HepG2 (cell line): ENCODE results near the gene TARS3. TPM values are rescaled to one million over a fixed set of nuclear protein-coding genes. Genes with fewer than 3 reads are reported as not detected.

Source experiments
- AHR ChIP-seq: IDR thresholded peaks from 2 replicates; pipeline ENCODE4 v1.6.1; 2018; ENCODE audit warnings: missing genetic modification reagents, missing compliant biosample characterization
- BHLHE40 ChIP-seq: IDR thresholded peaks from 2 replicates; pipeline ENCODE4 v1.6.1; 2011; ENCODE audit warnings: low read length, improper control_type of control experiment
- CHD2 ChIP-seq: IDR thresholded peaks from 2 replicates; pipeline ENCODE4 v1.6.1; 2011; ENCODE audit warnings: low read depth, low read length, improper control_type of control experiment
- FOXK2 ChIP-seq: fragments of 450-650 bp; IDR thresholded peaks from 2 replicates; pipeline ENCODE4 v1.6.1; 2016
- GABPB1 ChIP-seq: IDR thresholded peaks from 2 replicates; pipeline ENCODE4 v1.6.1; 2016; ENCODE audit warnings: mild to moderate bottlenecking, missing genetic modification reagents, moderate library complexity, missing compliant biosample characterization
- MIXL1 ChIP-seq: IDR thresholded peaks from 2 replicates; pipeline ENCODE4 v1.6.1; 2016
- NFRKB ChIP-seq: fragments of 450-650 bp; IDR thresholded peaks from 2 replicates; pipeline ENCODE4 v1.6.1; 2017
- SMAD3 ChIP-seq: sonication (generic); formaldehyde crosslinking; IDR thresholded peaks from 2 replicates; pipeline ENCODE4 v1.4.0; 2020; ENCODE audit warnings: missing genetic modification reagents
- THAP11 ChIP-seq: IDR thresholded peaks from 2 replicates; pipeline ENCODE4 v1.6.1; 2016; ENCODE audit warnings: missing biosample characterization, missing genetic modification reagents
- TOE1 ChIP-seq: sonication (generic); formaldehyde crosslinking; IDR thresholded peaks from 2 replicates; pipeline ENCODE4 v1.4.0; 2020; ENCODE audit warnings: mild to moderate bottlenecking, missing genetic modification reagents
- XBP1 ChIP-seq: sonication (generic); formaldehyde crosslinking; IDR thresholded peaks from 2 replicates; pipeline ENCODE4 v1.5.0; 2020; ENCODE audit warnings: missing genetic modification reagents
- ZFP36L2 ChIP-seq: sonication (generic); formaldehyde crosslinking; IDR thresholded peaks from 2 replicates; pipeline ENCODE4 v1.4.0; 2020; ENCODE audit warnings: missing genetic modification reagents
- ZNF101 ChIP-seq: sonication (generic); formaldehyde crosslinking; IDR thresholded peaks from 2 replicates; pipeline ENCODE4 v1.4.0; 2020; ENCODE audit warnings: mild to moderate bottlenecking, low read depth, missing genetic modification reagents, borderline replicate concordance
- ZNF232 ChIP-seq: sonication (generic); formaldehyde crosslinking; IDR thresholded peaks from 2 replicates; pipeline ENCODE4 v1.4.0; 2020; ENCODE audit warnings: missing genetic modification reagents, borderline replicate concordance
- ZNF253 ChIP-seq: sonication (generic); formaldehyde crosslinking; IDR thresholded peaks from 2 replicates; pipeline ENCODE4 v1.8.0; 2022; ENCODE audit warnings: mild to moderate bottlenecking, missing genetic modification reagents, borderline replicate concordance
- ZNF263 ChIP-seq: sonication (generic); formaldehyde crosslinking; IDR thresholded peaks from 2 replicates; pipeline ENCODE4 v1.4.0; 2020; ENCODE audit warnings: missing genetic modification reagents
- ZNF484 ChIP-seq: sonication (generic); formaldehyde crosslinking; IDR thresholded peaks from 2 replicates; pipeline ENCODE4 v1.5.1; 2020; ENCODE audit warnings: mild to moderate bottlenecking, low read depth, missing genetic modification reagents, borderline replicate concordance
- ZNF709 ChIP-seq: sonication (generic); formaldehyde crosslinking; IDR thresholded peaks from 2 replicates; pipeline ENCODE4 v1.5.0; 2020; ENCODE audit warnings: mild to moderate bottlenecking, missing genetic modification reagents
- ZNF792 ChIP-seq: IDR thresholded peaks from 2 replicates; pipeline ENCODE4 v1.6.1; 2016
- polyA plus RNA-seq, 8 experiments: library from polyadenylated mRNA; depleted of rRNA in 3 of 8; stranded (reverse) in 7 of 8; unstranded in 1 of 8; fragments of >200 nt; fragmentation: Illumina TruSeq in 4 of 8; extraction: Trizol in 4 of 8; gene quantifications; 2 replicates each; pipeline versions ENCODE4 v1.2.1 to v1.2.3, GENCODE V29; 2011 to 2016; ENCODE audit warnings: low read depth in 4 of 8, missing spikeins in 1 of 8, mixed read lengths in 1 of 8; ENCODE audit not compliant: insufficient read depth in 1 of 8
- total RNA-seq, 5 experiments: library from RNA; depleted of rRNA; stranded (reverse); fragments of >200 nt; fragmentation: Illumina TruSeq; extraction: Trizol; gene quantifications; 2 replicates each; pipeline ENCODE4 v1.2.3, GENCODE V29; 2016; ENCODE audit warnings: low read depth in 1 of 5
- TF ChIP-seq, protein P1 (sequence below): sonication (generic); formaldehyde crosslinking; IDR thresholded peaks from 2 replicates; pipeline ENCODE4 v1.8.1; 2023; ENCODE audit warnings: mild to moderate bottlenecking, missing genetic modification reagents, borderline replicate concordance

Gene TARS3
- total and polyA plus RNA-seq, 2 of the 13 experiments (the other 11 are each of a cell fraction or from before 2014, with no cell fraction given), result 4.1 to 11.7 TPM

DNA sequence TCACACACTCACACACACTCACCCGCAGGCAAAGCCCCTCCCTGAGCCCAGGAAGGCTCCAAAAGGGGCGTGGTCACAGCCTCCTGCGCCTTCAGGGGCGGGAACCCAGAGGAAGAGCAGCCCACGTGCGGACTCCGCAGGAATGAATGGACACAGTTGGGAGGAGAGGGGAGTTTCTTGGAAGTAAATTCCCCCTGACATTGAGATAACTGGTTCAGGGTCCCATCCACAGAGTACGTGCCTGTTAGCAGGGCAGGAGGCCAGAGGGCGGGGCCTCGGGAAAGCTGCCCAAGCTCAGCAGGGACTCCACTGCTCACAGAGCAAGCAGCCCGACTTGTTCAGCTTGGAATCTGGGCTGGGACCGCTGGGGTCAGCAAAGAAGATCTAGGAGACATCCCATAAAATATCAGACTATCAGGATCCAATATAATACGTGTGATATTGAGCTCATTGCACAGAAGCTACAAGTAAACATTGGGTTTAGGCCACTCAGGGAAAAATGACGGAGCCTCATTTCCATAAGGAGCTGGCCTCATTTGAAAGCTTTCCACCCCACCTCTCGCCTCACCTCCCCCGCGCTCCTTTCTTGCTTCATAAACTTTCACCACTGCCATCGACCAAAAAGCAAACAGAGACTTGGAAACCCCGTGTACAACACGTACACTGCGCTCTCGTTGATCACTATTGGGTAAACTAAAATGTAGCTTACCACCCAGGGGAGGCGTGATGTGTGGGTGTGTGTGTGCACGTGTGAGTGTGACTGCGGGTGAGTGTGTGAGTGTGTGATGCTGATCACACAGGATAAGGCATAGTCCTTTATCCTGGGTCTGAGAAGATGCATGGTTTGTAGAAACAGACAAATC is 108.1 kb downstream of the TARS3 start (continued):
- TF ChIP-seq ZNF263 (no peak), SMAD3 (no peak), CHD2 (no peak), TOE1 (CRISPR knock-in tag) (peak; percentile 90), BHLHE40 (peak; percentile 92), MIXL1 (peak; percentile 61), NFRKB (no peak), ZFP36L2 (CRISPR knock-in tag) (no peak), FOXK2 (no peak), ZNF484 (CRISPR knock-in tag) (no peak), XBP1 (CRISPR knock-in tag) (no peak), AHR (0 out of 2 replicates have a peak, but pooled peaks have one; percentile 52), ZNF253 (CRISPR knock-in tag) (no peak), ZNF709 (peak; percentile 79), THAP11 (0 out of 2 replicates have a peak, but pooled peaks have one; percentile 29), GABPB1 (no peak), ZNF232 (CRISPR knock-in tag) (peak; percentile 76; the same call in 1 of the 2 replicates), ZNF101 (CRISPR knock-in tag) (no peak), ZNF792 (CRISPR knock-in tag) (peak; percentile 16; the same call in 1 of the 2 replicates)
- TF ChIP-seq, protein P1, sequence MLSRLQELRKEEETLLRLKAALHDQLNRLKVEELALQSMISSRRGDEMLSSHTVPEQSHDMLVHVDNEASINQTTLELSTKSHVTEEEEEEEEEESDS, result no peak; the same call in 1 of the 2 replicates
